ENCODE data around the gene BLOC1S6. TPM values are rescaled to one million over a fixed set of nuclear protein-coding genes. Genes with fewer than 3 reads are reported as not detected.

BLOC1S6 gene
- total and polyA plus RNA-seq, 9 of the 15 experiments (the other 6 are each of a cell fraction or from before 2014, with no cell fraction given): 18.2 to 72.4 (median 38.4) TPM

- TF ChIP-seq ZNF609 (CRISPR knock-in tag; IDR thresholded peaks at IDR 0.05; ENCODE audit: borderline replicate concordance) (no peak), ZNF41 (CRISPR knock-in tag; conservative IDR thresholded peaks at IDR 0.05) (no peak), MYNN (IDR thresholded peaks at IDR 0.05) (no peak), MYNN (CRISPR knock-in tag; IDR thresholded peaks at IDR 0.05) (no peak), MEF2A (IDR thresholded peaks at IDR 0.05; ENCODE audit: control insufficient read depth, low read depth, low read length) (no peak), PATZ1 (CRISPR knock-in tag; IDR thresholded peaks at IDR 0.05; ENCODE audit: borderline replicate concordance) (no peak), NEUROD1 (IDR thresholded peaks at IDR 0.05; ENCODE audit: borderline replicate concordance, low read depth, low read length, partially characterized antibody) (peak; percentile 43), NBN (IDR thresholded peaks at IDR 0.05; ENCODE audit: low read depth) (peak; percentile 89), GTF2F1 (IDR thresholded peaks at IDR 0.05; ENCODE audit: low read depth, low read length) (peak; percentile 52; the same call in 1 of the 2 replicates), GATAD2B (IDR thresholded peaks at IDR 0.05; ENCODE audit: borderline replicate concordance) (0 out of 2 replicates have a peak, but pooled peaks have one; percentile 28), NFXL1 (CRISPR knock-in tag; IDR thresholded peaks at IDR 0.05) (no peak), ZNF143 (CRISPR knock-in tag; IDR thresholded peaks at IDR 0.05) (0 out of 2 replicates have a peak, but pooled peaks have one; percentile 31), STAT5B (CRISPR knock-in tag; IDR thresholded peaks at IDR 0.05) (no peak), ZNF695 (CRISPR knock-in tag; IDR thresholded peaks at IDR 0.05) (no peak), PREB (CRISPR knock-in tag; IDR thresholded peaks at IDR 0.05) (0 out of 2 replicates have a peak, but pooled peaks have one; percentile 48), FOXA3 (CRISPR knock-in tag; conservative IDR thresholded peaks at IDR 0.05 in 1 of 2, IDR thresholded peaks at IDR 0.05 in 1 of 2) (peak in 1 of 2 experiments; percentile 74; a peak in 1 of 4 replicates), ETS2 (tag; IDR thresholded peaks at IDR 0.05; ENCODE audit: borderline replicate concordance, poor library complexity, severe bottlenecking) (no peak)
Observed at GRCh38 chr15:45587095-45587862, at the start of gene BLOC1S6 (continued).

Data from K562 (cell line).